Left ventricle myocardium inferior (tissue), 1 donor: Measurements from ENCODE around the gene MGME1. TPM values are rescaled to one million over a fixed set of nuclear protein-coding genes. Genes with fewer than 3 reads are reported as not detected.

Source experiments
- DNase-seq: peaks from one replicate; pipeline ENCODE4 v3.0.0-alpha.2; 2020
- H3K27ac ChIP-seq: fragments of 200-600 bp; replicated peaks from 2 replicates; pipeline ENCODE4 v1.8.0; 2021
- H3K27me3 ChIP-seq: fragments of 200-600 bp; 2 replicates; pipeline ENCODE4 v1.8.0; 2021; ENCODE audit warnings: low read depth
- H3K36me3 ChIP-seq: fragments of 200-600 bp; 2 replicates; pipeline ENCODE4 v1.8.0; 2021
- H3K4me1 ChIP-seq: fragments of 200-600 bp; 2 replicates; pipeline ENCODE4 v1.8.0; 2021
- H3K4me3 ChIP-seq: fragments of 200-600 bp; 2 replicates; pipeline ENCODE4 v1.8.0; 2021; ENCODE audit warnings: mild to moderate bottlenecking, moderate library complexity
- H3K9me3 ChIP-seq: fragments of 200-600 bp; replicated peaks from 2 replicates; pipeline ENCODE4 v1.8.0; 2021
- CTCF ChIP-seq: fragments of 200-600 bp; IDR thresholded peaks from 2 replicates; pipeline ENCODE4 v1.8.0; 2021; ENCODE audit warnings: antibody characterized with exemption, mild to moderate bottlenecking, borderline replicate concordance
- intact Hi-C: fragments of 100-400 bp; cut with micrococcal nuclease; formaldehyde crosslinking; loops from one replicate; pipeline ENCODE4 v1.11.0; 2022
- total RNA-seq: library from RNA; stranded (reverse); fragmentation: NEBNext Ultra II Directional; extraction: Animal tissue kit (Norgen Biotek cat#: 25700); gene quantifications from one replicate; pipeline ENCODE4 v1.2.1, GENCODE V29; 2021
- donor health status: DM: no; HTN: yes; CAD: no; lungs with severe emphysema.

The MGME1 gene
- total RNA-seq, 1 donor from 2014 or later, result 13.6 TPM

- no peak overlapping the region for H3K27ac ChIP-seq
- DNase-seq, result no peak
Observed at GRCh38 chr20:18005170-18005989, 36.6 kb downstream of the MGME1 start.

GRCh38 chr20:18005990-18006364, 37.2 kb downstream of the MGME1 start:
- no peaks in the 10 kb centered on the region for H3K27me3 ChIP-seq
- intact Hi-C loops, result no loop called here
- H3K27ac ChIP-seq, result no peak overlapping the region
- no peak for TF ChIP-seq CTCF
- no peaks in the 10 kb centered on the region for H3K9me3 ChIP-seq
- H3K4me1 ChIP-seq, result peaks cover 6% of the 10 kb centered on the region
- H3K36me3 ChIP-seq, result no peaks in the 10 kb centered on the region
- DNase-seq, result no peak
- H3K4me3 ChIP-seq, result no peak overlapping the region

More at GRCh38 chr20:18005170-18005989, 36.6 kb downstream of the MGME1 start:
- intact Hi-C loops, result no loop called here
- Histone ChIP-seq H3K9me3 (no peaks in the 10 kb centered on the region), H3K36me3 (no peaks in the 10 kb centered on the region), H3K27me3 (no peaks in the 10 kb centered on the region), H3K4me1 (peaks cover 6% of the 10 kb centered on the region), H3K4me3 (no peak overlapping the region)
- no peak for TF ChIP-seq CTCF

GRCh38 chr20:18006684-18007083, 37.9 kb downstream of the MGME1 start:
- H3K27me3 ChIP-seq, result no peaks in the 10 kb centered on the region
- H3K4me3 ChIP-seq, result no peak overlapping the region
- DNase-seq, result no peak
- TF ChIP-seq CTCF, result no peak
- H3K36me3 ChIP-seq, result no peaks in the 10 kb centered on the region
- H3K27ac ChIP-seq, result no peak overlapping the region
- intact Hi-C loops, result no loop called here
- no peaks in the 10 kb centered on the region for H3K9me3 ChIP-seq
- H3K4me1 ChIP-seq, result peaks cover 6% of the 10 kb centered on the region

GRCh38 chr20:18007534-18008292, 38.9 kb downstream of the MGME1 start:
- peaks cover 6% of the 10 kb centered on the region for H3K4me1 ChIP-seq
- H3K27me3 ChIP-seq, result no peaks in the 10 kb centered on the region
- DNase-seq, result peak; percentile 31
- no peaks in the 10 kb centered on the region for H3K9me3 ChIP-seq
- no peaks in the 10 kb centered on the region for H3K36me3 ChIP-seq
- no peak overlapping the region for H3K27ac ChIP-seq
- intact Hi-C loops, result no loop called here
- TF ChIP-seq CTCF, result no peak
- H3K4me3 ChIP-seq, result no peak overlapping the region

GRCh38 chr20:18009116-18009515, 40.3 kb downstream of the MGME1 start:
- intact Hi-C loops, result no loop called here
- Histone ChIP-seq H3K9me3 (no peaks in the 10 kb centered on the region), H3K36me3 (no peaks in the 10 kb centered on the region), H3K4me3 (no peak overlapping the region), H3K27me3 (no peaks in the 10 kb centered on the region), H3K4me1 (peaks cover 6% of the 10 kb centered on the region), H3K27ac (no peak overlapping the region)
- TF ChIP-seq CTCF, result no peak
- no peak for DNase-seq
